Astrocyte (in vitro differentiated cells and primary cell): ENCODE data around the gene OTOP3. TPM values are rescaled to one million over a fixed set of nuclear protein-coding genes. Genes with fewer than 3 reads are reported as not detected.
"Not testable (repeated sequence)": the region's sequence is repeated elsewhere in the genome, so short reads cannot be mapped to it uniquely, and the experiment has no call there.

Source experiments
- DNase-seq: peaks from one replicate; pipeline ENCODE4 v3.0.0-alpha.2; 2010; ENCODE audit warnings: low read depth
- FAIRE-seq: peaks from 2 replicates; lab custom pipeline; 2011; peaks lifted over from hg19 to GRCh38; lab: Jason Lieb, UNC
- H2AFZ ChIP-seq: 2 replicates; pipeline ENCODE4 v1.6.0; 2012; ENCODE audit warnings: low read depth, low read length, inconsistent platforms
- H3K27ac ChIP-seq: 2 replicates; pipeline ENCODE4 v1.5.1; 2011; ENCODE audit warnings: low read depth, low read length, inconsistent platforms
- H3K27me3 ChIP-seq: 2 replicates; pipeline ENCODE4 v1.6.0; 2011; ENCODE audit warnings: low read length, inconsistent platforms; ENCODE audit not compliant: insufficient read depth
- H3K36me3 ChIP-seq: 2 replicates; pipeline ENCODE4 v1.5.1; 2011; ENCODE audit warnings: low read length, inconsistent platforms; ENCODE audit not compliant: insufficient read depth
- H3K4me1 ChIP-seq: 2 replicates; pipeline ENCODE4 v1.5.1; 2011; ENCODE audit warnings: low read length, inconsistent platforms; ENCODE audit not compliant: insufficient read depth
- H3K4me2 ChIP-seq: 2 replicates; pipeline ENCODE4 v1.6.0; 2012; ENCODE audit warnings: low read length, inconsistent platforms
- H3K4me3 ChIP-seq: 2 replicates; pipeline ENCODE4 v1.5.1; 2011; ENCODE audit warnings: low read depth, mild to moderate bottlenecking, low read length, inconsistent platforms; ENCODE audit not compliant: insufficient read depth
- H3K79me2 ChIP-seq: 2 replicates; pipeline ENCODE4 v1.6.0; 2012; ENCODE audit warnings: mild to moderate bottlenecking, low read length, inconsistent platforms; ENCODE audit not compliant: insufficient read depth
- H3K9ac ChIP-seq: 2 replicates; pipeline ENCODE4 v1.6.0; 2012; ENCODE audit warnings: mild to moderate bottlenecking, low read length, inconsistent platforms
- H3K9me3 ChIP-seq: 2 replicates; pipeline ENCODE4 v1.5.1; 2012; ENCODE audit warnings: low read depth, mild to moderate bottlenecking, low read length, inconsistent platforms; ENCODE audit not compliant: insufficient read depth
- H4K20me1 ChIP-seq: 2 replicates; pipeline ENCODE4 v1.6.0; 2012; ENCODE audit warnings: low read length, inconsistent platforms; ENCODE audit not compliant: insufficient read depth
- H3K27ac Mint-ChIP-seq: one replicate; pipeline ENCODE4 v1.8.0; 2021; ENCODE audit warnings: mild to moderate bottlenecking, mixed read lengths; ENCODE audit not compliant: unreplicated experiment
- H3K27me3 Mint-ChIP-seq: one replicate; pipeline ENCODE4 v1.8.0; 2021; ENCODE audit warnings: low read depth, mixed read lengths; ENCODE audit not compliant: unreplicated experiment
- H3K36me3 Mint-ChIP-seq: one replicate; pipeline ENCODE4 v1.8.0; 2021; ENCODE audit warnings: low read depth, mixed read lengths; ENCODE audit not compliant: unreplicated experiment
- H3K4me1 Mint-ChIP-seq: one replicate; pipeline ENCODE4 v1.8.0; 2021; ENCODE audit warnings: low read depth, mixed read lengths; ENCODE audit not compliant: unreplicated experiment
- H3K4me3 Mint-ChIP-seq: one replicate; pipeline ENCODE4 v1.8.0; 2021; ENCODE audit warnings: mild to moderate bottlenecking, moderate library complexity, mixed read lengths; ENCODE audit not compliant: unreplicated experiment
- H3K9me3 Mint-ChIP-seq: one replicate; pipeline ENCODE4 v1.8.0; 2021; ENCODE audit warnings: mild to moderate bottlenecking, mixed read lengths; ENCODE audit not compliant: unreplicated experiment
- EZH2 ChIP-seq: IDR thresholded peaks from 2 replicates; pipeline ENCODE4 v1.6.1; 2012; ENCODE audit warnings: mild to moderate bottlenecking, low read length, inconsistent platforms; ENCODE audit not compliant: insufficient read depth
- total RNA-seq: library from RNA; stranded (reverse); gene quantifications from 2 replicates; pipeline ENCODE4 v1.2.1, GENCODE V29; 2021
- TF ChIP-seq, protein P1 (sequence below): IDR thresholded peaks from 2 replicates; pipeline ENCODE4 v1.5.1; 2011; ENCODE audit warnings: low read depth, mild to moderate bottlenecking, inconsistent platforms, low read length, moderate library complexity; ENCODE audit not compliant: insufficient read depth

OTOP3 gene
- total RNA-seq, 1 donor from 2014 or later, result not detected

DNA sequence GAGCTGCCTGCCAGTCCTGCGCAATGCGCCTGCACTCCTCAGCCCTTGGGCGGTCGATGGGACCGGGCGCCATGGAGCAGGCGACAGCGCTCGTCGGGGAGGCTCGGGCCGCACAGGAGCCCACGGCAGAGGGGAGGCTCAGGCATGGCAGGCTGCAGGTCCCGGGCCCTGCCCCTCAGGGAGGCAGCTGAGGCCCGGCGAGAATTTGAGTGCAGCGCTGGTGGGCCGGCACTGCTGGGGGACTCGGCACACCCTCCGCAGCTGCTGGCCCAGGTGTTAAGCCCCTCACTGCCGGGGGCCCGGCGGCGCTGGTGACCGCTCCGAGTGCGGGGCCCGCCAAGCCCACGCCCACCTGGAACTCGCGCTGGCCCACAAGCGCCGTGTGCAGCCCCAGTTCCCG is 28.7 kb upstream of the OTOP3 start:
- Mint-ChIP-seq H3K9me3 (peaks cover 11% of the 10 kb centered on the region), H3K36me3 (no peaks in the 10 kb centered on the region), H3K27ac (no peak overlapping the region), H3K27me3 (peaks cover 53% of the 10 kb centered on the region), H3K4me3 (no peak overlapping the region), H3K4me1 (no peaks in the 10 kb centered on the region)
- H3K27me3 ChIP-seq, result peaks cover 3% of the 10 kb centered on the region
- H3K79me2 ChIP-seq, result no peaks in the 10 kb centered on the region
- H3K36me3 ChIP-seq, result no peaks in the 10 kb centered on the region
- no peak overlapping the region for H3K4me2 ChIP-seq
- no peak overlapping the region for H3K4me3 ChIP-seq
- no peak for DNase-seq
- H3K27ac ChIP-seq, result no peak overlapping the region
- FAIRE-seq, result no peak
- H3K9me3 ChIP-seq, result no peaks in the 10 kb centered on the region
- H4K20me1 ChIP-seq, result no peaks in the 10 kb centered on the region
- no peaks in the 10 kb centered on the region for H3K4me1 ChIP-seq
- TF ChIP-seq, protein P1, sequence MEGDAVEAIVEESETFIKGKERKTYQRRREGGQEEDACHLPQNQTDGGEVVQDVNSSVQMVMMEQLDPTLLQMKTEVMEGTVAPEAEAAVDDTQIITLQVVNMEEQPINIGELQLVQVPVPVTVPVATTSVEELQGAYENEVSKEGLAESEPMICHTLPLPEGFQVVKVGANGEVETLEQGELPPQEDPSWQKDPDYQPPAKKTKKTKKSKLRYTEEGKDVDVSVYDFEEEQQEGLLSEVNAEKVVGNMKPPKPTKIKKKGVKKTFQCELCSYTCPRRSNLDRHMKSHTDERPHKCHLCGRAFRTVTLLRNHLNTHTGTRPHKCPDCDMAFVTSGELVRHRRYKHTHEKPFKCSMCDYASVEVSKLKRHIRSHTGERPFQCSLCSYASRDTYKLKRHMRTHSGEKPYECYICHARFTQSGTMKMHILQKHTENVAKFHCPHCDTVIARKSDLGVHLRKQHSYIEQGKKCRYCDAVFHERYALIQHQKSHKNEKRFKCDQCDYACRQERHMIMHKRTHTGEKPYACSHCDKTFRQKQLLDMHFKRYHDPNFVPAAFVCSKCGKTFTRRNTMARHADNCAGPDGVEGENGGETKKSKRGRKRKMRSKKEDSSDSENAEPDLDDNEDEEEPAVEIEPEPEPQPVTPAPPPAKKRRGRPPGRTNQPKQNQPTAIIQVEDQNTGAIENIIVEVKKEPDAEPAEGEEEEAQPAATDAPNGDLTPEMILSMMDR, result no peak
- TF ChIP-seq EZH2, result no peak
- H2AFZ ChIP-seq, result no peak overlapping the region
- no peak overlapping the region for H3K9ac ChIP-seq

DNA sequence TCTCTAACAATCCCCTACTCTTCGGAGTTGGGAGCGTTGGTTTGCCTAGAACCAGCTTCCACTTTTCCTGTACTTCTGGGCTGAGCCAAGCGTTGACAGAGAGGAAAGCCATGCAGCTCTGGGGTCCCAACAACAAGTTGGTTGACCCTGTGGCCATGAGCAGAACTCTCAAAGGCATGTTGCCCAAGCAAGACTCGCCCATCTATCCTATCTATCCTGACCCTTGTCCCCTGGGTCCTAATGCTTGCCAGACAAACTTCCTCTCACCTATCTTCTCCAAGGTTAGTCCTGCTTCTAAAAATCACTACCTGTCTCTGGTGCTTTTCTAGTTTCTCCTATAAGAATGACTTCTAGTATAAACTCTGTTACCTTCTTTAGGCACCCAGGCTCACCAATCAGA is 26.6 kb upstream of the OTOP3 start:
- H2AFZ ChIP-seq, H3K27ac Mint-ChIP-seq, H3K27me3 ChIP-seq, H3K4me1 ChIP-seq, H3K9me3 ChIP-seq, H3K4me2 ChIP-seq, DNase-seq, H3K4me1 Mint-ChIP-seq, H3K36me3 ChIP-seq, FAIRE-seq, H3K4me3 Mint-ChIP-seq, H3K9ac ChIP-seq, H4K20me1 ChIP-seq, H3K4me3 ChIP-seq, H3K79me2 ChIP-seq, H3K27ac ChIP-seq, H3K36me3 Mint-ChIP-seq: not testable (repeated sequence)
- Mint-ChIP-seq H3K9me3 (peaks cover 17% of the 10 kb centered on the region), H3K27me3 (peaks cover 47% of the 10 kb centered on the region)

DNA sequence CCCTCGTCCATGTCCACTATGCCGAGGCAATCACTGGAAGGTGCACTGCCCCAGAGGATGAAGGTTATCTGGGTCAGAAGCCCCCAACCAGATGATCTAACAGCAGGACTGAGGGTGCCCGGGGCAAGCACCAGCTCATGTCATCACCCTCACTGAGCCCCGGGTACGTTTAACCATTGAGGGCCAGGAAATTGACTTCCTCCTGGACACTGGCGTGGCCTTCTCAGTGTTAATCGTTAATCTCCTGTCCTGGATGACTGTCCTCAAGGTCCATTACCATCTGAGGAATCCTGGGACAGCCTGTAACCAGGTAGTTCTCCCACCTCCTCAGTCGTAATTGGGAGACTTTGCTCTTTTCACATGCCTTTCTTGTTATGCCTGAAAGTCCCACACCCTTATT is 24.3 kb upstream of the OTOP3 start:
- not testable (repeated sequence) for H2AFZ ChIP-seq, DNase-seq, H3K36me3 ChIP-seq, H3K79me2 ChIP-seq, H4K20me1 ChIP-seq, H3K27me3 ChIP-seq, H3K9ac ChIP-seq, H3K4me1 ChIP-seq, H3K27ac Mint-ChIP-seq, H3K9me3 ChIP-seq, H3K36me3 Mint-ChIP-seq, H3K4me3 Mint-ChIP-seq, H3K4me2 ChIP-seq, FAIRE-seq, H3K27ac ChIP-seq, H3K4me1 Mint-ChIP-seq, H3K4me3 ChIP-seq
- Mint-ChIP-seq H3K9me3 (peaks cover 13% of the 10 kb centered on the region), H3K27me3 (peaks cover 46% of the 10 kb centered on the region)
